SK-N-SH treated with all-trans-retinoic acid at 6 μM for 48 hours (cell line): ENCODE results near the gene JADE3.
A peak's percentile ranks its signal among the peaks of the same experiment; 100 is the strongest.

Source experiments
- ATAC-seq: fragments of 200-7000 bp; cut with Tn5 transposase; 3 replicates; pipeline ENCODE4 v1.9.1; 2020; ENCODE audit warnings: mild to moderate bottlenecking, moderate library complexity
- ARNTL ChIP-seq: fragments of 450-650 bp; formaldehyde crosslinking; IDR thresholded peaks from 2 replicates; pipeline ENCODE4 v1.5.0; 2020; ENCODE audit warnings: low read depth, mild to moderate bottlenecking, moderate library complexity, borderline replicate concordance
- BACH2 ChIP-seq: fragments of 250-450 bp; sonication (Bioruptor Pico); IDR thresholded peaks from 2 replicates; pipeline ENCODE4 v1.9.0; 2021; ENCODE audit warnings: mild to moderate bottlenecking, borderline replicate concordance
- CREB5 ChIP-seq: fragments of 250-450 bp; sonication (Bioruptor Pico); IDR thresholded peaks from 2 replicates; pipeline ENCODE4 v1.5.1; 2020; ENCODE audit warnings: low read depth, mild to moderate bottlenecking, moderate library complexity
- CSDC2 ChIP-seq: fragments of 250-450 bp; sonication (Bioruptor Pico); IDR thresholded peaks from 2 replicates; pipeline ENCODE4 v1.5.0; 2020; ENCODE audit warnings: mild to moderate bottlenecking, moderate library complexity
- CSRNP3 ChIP-seq: fragments of 250-450 bp; sonication (Bioruptor Pico); IDR thresholded peaks from 2 replicates; pipeline ENCODE4 v1.5.1; 2021; ENCODE audit warnings: mild to moderate bottlenecking, moderate library complexity
- ESRRG ChIP-seq: fragments of 250-450 bp; sonication (Bioruptor Pico); IDR thresholded peaks from 2 replicates; pipeline ENCODE4 v1.6.1; 2021; ENCODE audit warnings: mild to moderate bottlenecking
- GLIS3 ChIP-seq: fragments of 250-450 bp; sonication (Bioruptor Pico); IDR thresholded peaks from 2 replicates; pipeline ENCODE4 v1.5.0; 2020; ENCODE audit warnings: mild to moderate bottlenecking, moderate library complexity
- ISL1 ChIP-seq: fragments of 250-450 bp; sonication (Bioruptor Pico); IDR thresholded peaks from 2 replicates; pipeline ENCODE4 v2.1.2; 2022; ENCODE audit warnings: mild to moderate bottlenecking, moderate library complexity
- OSR1 ChIP-seq: fragments of 250-450 bp; sonication (Bioruptor Pico); IDR thresholded peaks from 2 replicates; pipeline ENCODE4 v1.8.0; 2022; ENCODE audit warnings: moderate library complexity, mild to moderate bottlenecking, inconsistent platforms
- PPARA ChIP-seq: fragments of 250-450 bp; sonication (Bioruptor Pico); IDR thresholded peaks from 2 replicates; pipeline ENCODE4 v1.5.0; 2020; ENCODE audit warnings: mild to moderate bottlenecking, borderline replicate concordance
- RARB ChIP-seq: fragments of 250-450 bp; sonication (Bioruptor Pico); IDR thresholded peaks from 2 replicates; pipeline ENCODE4 v1.8.0; 2021; ENCODE audit warnings: mild to moderate bottlenecking, moderate library complexity
- SNAI2 ChIP-seq: fragments of 250-450 bp; sonication (Bioruptor Pico); IDR thresholded peaks from 2 replicates; pipeline ENCODE4 v1.5.0; 2020; ENCODE audit warnings: mild to moderate bottlenecking, moderate library complexity
- TCF4 ChIP-seq: fragments of 250-450 bp; sonication (Bioruptor Pico); IDR thresholded peaks from 2 replicates; pipeline ENCODE4 v1.8.0; 2021; ENCODE audit warnings: mild to moderate bottlenecking, moderate library complexity, borderline replicate concordance
- TOX ChIP-seq: fragments of 250-450 bp; sonication (Bioruptor Pico); IDR thresholded peaks from 2 replicates; pipeline ENCODE4 v1.8.0; 2021; ENCODE audit warnings: mild to moderate bottlenecking, moderate library complexity, borderline replicate concordance
- TSHZ2 ChIP-seq: fragments of 250-450 bp; sonication (Bioruptor Pico); IDR thresholded peaks from 2 replicates; pipeline ENCODE4 v1.5.0; 2020; ENCODE audit warnings: mild to moderate bottlenecking, moderate library complexity
- ZFP3 ChIP-seq: fragments of 250-450 bp; sonication (Bioruptor Pico); IDR thresholded peaks from 2 replicates; pipeline ENCODE4 v1.5.0; 2020; ENCODE audit warnings: mild to moderate bottlenecking, moderate library complexity
- ZFP30 ChIP-seq: fragments of 450-650 bp; formaldehyde crosslinking; IDR thresholded peaks from 2 replicates; pipeline ENCODE4 v1.5.0; 2022; ENCODE audit warnings: mild to moderate bottlenecking, moderate library complexity
- ZNF565 ChIP-seq: fragments of 450-650 bp; formaldehyde crosslinking; conservative IDR thresholded peaks from 2 replicates; pipeline ENCODE4 v1.5.0; 2020; ENCODE audit warnings: low read depth, mild to moderate bottlenecking, moderate library complexity
- ZNF70 ChIP-seq: fragments of 450-650 bp; formaldehyde crosslinking; IDR thresholded peaks from 2 replicates; pipeline ENCODE4 v1.5.0; 2020; ENCODE audit warnings: mild to moderate bottlenecking, moderate library complexity
- ZNF8 ChIP-seq: fragments of 450-650 bp; formaldehyde crosslinking; IDR thresholded peaks from 2 replicates; pipeline ENCODE4 v1.5.0; 2020; ENCODE audit warnings: mild to moderate bottlenecking, moderate library complexity
- TF ChIP-seq, protein P1 (sequence below): fragments of 250-450 bp; sonication (Bioruptor Pico); IDR thresholded peaks from 2 replicates; pipeline ENCODE4 v1.8.0; 2021; ENCODE audit warnings: low read depth, mild to moderate bottlenecking, moderate library complexity, borderline replicate concordance
- TF ChIP-seq, protein P2 (sequence below): fragments of 250-450 bp; sonication (Bioruptor Pico); IDR thresholded peaks from 2 replicates; pipeline ENCODE4 v1.8.0; 2020; ENCODE audit warnings: mild to moderate bottlenecking, moderate library complexity, borderline replicate concordance

The JADE3 gene

DNA sequence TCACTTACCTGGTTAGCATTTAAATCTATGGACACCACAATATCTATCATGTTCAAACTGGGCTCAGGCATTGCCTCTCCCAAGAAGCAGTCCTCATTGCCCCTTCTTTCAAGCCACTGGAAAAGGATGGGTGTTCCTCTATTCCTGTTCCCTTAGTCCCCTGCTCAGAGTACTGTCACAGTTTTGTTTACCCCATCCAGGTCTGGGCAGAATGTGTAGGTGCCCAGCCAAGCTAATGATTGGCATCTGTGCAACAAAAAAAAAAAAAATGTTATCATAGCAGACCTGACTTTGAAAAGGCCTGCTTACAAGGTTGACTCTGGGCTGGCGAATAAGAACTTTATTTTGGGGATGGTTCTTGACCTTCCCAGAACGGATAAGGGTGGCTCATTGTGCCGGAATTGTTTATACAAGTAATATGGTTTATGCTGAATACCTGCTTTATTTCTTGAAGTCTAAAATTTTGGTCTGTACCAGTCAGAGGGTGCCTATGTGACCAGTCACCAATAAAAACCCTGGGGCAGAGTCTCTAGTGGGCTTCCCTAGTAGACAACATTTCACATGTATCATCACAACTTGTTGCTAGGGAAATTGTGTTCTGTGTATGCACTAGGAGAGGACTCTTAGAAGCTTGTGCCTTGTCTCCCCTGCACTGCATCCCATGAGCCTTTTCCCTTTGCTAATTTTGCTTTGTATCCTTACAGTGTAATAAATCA, 47.9 kb downstream of the JADE3 start:
- TF ChIP-seq RARB = no peak
- TF ChIP-seq CREB5 (CRISPR knock-in tag) = no peak
- TF ChIP-seq ISL1 = no peak
- TF ChIP-seq, protein P1, sequence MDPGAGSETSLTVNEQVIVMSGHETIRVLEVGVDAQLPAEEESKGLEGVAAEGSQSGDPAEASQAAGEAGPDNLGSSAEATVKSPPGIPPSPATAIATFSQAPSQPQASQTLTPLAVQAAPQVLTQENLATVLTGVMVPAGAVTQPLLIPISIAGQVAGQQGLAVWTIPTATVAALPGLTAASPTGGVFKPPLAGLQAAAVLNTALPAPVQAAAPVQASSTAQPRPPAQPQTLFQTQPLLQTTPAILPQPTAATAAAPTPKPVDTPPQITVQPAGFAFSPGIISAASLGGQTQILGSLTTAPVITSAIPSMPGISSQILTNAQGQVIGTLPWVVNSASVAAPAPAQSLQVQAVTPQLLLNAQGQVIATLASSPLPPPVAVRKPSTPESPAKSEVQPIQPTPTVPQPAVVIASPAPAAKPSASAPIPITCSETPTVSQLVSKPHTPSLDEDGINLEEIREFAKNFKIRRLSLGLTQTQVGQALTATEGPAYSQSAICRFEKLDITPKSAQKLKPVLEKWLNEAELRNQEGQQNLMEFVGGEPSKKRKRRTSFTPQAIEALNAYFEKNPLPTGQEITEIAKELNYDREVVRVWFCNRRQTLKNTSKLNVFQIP = no peak
- no peak for TF ChIP-seq ZFP3 (CRISPR knock-in tag)
- no peak for TF ChIP-seq ESRRG (CRISPR knock-in tag)
- TF ChIP-seq ZNF8 (CRISPR knock-in tag) = no peak
- no peak for ATAC-seq

DNA sequence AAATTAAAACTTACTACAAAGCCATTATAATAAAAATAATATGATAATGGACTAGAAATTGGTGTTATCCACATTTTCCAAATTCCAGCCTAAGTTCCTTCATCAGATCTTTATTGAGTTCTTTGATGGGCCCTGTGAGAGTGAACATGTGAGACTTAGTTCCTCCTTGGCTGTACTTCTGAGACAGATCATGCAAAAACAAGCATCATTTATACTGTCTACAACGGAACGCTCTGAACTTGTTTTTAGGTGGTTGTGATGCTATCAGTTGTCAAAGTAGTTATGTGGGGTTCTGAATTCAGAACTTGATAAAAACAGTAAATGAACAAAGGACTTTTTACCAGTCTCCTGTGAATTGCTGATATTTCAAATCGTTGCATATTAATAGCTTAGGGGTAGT, 48.9 kb downstream of the JADE3 start:
- TF ChIP-seq ISL1 (peak; percentile 86), ZFP3 (CRISPR knock-in tag) (no peak)
- no peak for ATAC-seq

DNA sequence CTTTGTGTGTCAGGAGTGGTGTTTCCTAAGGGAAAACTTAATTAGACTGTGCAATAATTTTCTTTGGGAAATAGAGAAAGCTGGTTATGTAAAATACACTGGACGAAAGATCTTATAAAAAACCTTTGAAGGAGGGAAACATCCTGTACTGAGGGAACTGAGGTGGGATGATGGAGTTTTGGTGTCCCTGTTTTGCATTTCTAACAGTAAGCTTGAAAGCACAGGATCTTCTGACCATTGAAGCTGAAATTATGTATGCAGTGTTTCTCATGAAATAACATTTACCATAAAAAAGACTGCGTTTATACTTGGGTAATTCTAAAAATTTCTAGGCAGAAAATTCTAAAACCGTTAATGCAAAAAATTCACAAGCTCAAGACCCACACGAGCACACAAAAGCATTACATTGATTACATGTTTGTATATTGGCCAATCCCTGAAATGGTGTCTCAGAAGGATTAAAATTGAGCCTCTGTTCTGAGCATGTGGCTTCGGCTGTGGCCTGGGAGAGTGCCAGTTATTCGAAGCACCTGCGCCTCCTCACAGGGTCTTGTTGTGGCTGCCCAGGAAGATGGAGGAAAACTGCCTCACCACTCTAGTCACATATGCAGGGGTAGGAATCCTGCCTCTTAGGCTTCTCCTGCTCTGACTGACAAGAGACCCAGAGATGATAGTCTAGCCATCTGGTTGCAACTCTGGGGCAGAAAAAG, 49.5 kb downstream of the JADE3 start:
- TF ChIP-seq ESRRG (CRISPR knock-in tag) (no peak), CSDC2 (CRISPR knock-in tag) (no peak), ZFP30 (CRISPR knock-in tag) (no peak), ZNF565 (CRISPR knock-in tag) (no peak)
- TF ChIP-seq, protein P2, sequence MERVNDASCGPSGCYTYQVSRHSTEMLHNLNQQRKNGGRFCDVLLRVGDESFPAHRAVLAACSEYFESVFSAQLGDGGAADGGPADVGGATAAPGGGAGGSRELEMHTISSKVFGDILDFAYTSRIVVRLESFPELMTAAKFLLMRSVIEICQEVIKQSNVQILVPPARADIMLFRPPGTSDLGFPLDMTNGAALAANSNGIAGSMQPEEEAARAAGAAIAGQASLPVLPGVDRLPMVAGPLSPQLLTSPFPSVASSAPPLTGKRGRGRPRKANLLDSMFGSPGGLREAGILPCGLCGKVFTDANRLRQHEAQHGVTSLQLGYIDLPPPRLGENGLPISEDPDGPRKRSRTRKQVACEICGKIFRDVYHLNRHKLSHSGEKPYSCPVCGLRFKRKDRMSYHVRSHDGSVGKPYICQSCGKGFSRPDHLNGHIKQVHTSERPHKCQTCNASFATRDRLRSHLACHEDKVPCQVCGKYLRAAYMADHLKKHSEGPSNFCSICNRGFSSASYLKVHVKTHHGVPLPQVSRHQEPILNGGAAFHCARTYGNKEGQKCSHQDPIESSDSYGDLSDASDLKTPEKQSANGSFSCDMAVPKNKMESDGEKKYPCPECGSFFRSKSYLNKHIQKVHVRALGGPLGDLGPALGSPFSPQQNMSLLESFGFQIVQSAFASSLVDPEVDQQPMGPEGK = no peak
- no peak for ATAC-seq

- ATAC-seq = peak; percentile 97
- TF ChIP-seq PPARA (CRISPR knock-in tag) = no peak
- TF ChIP-seq SNAI2 (CRISPR knock-in tag) = no peak
- TF ChIP-seq, protein P2 = no peak
- no peak for TF ChIP-seq TCF4 (CRISPR knock-in tag)
- TF ChIP-seq ZFP3 (CRISPR knock-in tag) = no peak
- no peak for TF ChIP-seq TSHZ2 (CRISPR knock-in tag)
- no peak for TF ChIP-seq CSRNP3 (CRISPR knock-in tag)
- TF ChIP-seq ZFP30 (CRISPR knock-in tag) = no peak
- TF ChIP-seq CSDC2 (CRISPR knock-in tag) = no peak
- TF ChIP-seq ISL1 = no peak
- no peak for TF ChIP-seq TOX
- no peak for TF ChIP-seq GLIS3 (CRISPR knock-in tag)
- TF ChIP-seq ZNF565 (CRISPR knock-in tag) = no peak
- TF ChIP-seq BACH2 (CRISPR knock-in tag) = no peak
- no peak for TF ChIP-seq OSR1 (CRISPR knock-in tag)
- no peak for TF ChIP-seq ARNTL (CRISPR knock-in tag)
- TF ChIP-seq ZNF70 (CRISPR knock-in tag) = no peak
These were observed 53.0 kb downstream of the JADE3 start for GRCh38 chrX:46965125-46965758.
